ENCODE measurements around the gene IGFBP3. TPM values are rescaled to one million over a fixed set of nuclear protein-coding genes. Genes with fewer than 3 reads are reported as not detected.

The IGFBP3 gene
- total and polyA plus RNA-seq, 8 donors = 33.8 to 82.3 (median 48.9) TPM

DNA sequence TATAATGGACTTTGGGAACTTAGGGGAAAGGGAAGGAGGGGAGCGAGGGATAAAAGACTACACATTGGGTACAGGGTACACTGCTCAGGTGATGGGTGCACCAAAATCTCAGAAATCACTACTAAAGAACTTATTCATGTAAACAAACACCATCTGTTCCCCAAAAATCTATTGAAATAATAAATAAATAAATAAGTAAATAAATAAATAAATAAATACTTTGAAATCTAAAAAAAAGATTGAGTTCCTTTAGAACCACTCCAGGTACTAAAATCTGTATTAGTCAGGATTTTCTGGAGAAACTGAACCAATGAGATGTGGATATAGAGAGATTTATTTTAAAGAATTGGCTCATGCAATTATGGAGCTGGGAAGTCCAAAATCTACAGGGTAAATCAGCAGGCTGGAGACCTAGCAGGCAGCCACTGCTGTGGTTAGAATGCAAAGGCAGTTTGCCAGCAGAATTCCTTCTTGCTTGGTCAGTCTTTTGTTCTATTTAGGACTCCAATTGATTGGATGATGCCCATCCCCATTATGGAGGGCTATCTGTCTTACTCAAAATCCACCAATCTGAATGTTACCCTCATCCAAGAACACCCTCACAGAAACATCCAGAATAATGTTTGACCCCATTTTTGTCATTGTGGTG lies 23.9 kb downstream of the IGFBP3 start:
- intact Hi-C loops (cut with DNase I) = no loop called here

DNA sequence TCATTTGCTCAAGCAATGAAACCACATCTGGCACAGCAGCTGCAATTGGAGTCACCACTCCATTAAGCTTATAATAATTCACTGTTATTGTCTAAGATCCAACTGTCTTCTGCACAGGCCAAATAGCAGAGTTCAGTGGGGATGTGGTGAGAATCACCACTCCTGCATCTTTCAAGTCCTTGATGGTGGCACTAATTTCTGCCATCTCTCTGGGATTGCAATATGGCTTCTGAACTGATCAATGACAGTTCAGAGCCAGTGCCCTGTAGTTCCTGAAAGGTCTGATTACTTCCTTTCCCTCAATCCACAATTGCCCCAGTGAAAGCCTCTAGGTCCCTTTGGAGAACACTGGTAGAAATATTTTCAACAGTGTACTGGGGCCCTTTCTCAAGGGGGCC lies 26.4 kb downstream of the IGFBP3 start:
- TF ChIP-seq, protein P1, sequence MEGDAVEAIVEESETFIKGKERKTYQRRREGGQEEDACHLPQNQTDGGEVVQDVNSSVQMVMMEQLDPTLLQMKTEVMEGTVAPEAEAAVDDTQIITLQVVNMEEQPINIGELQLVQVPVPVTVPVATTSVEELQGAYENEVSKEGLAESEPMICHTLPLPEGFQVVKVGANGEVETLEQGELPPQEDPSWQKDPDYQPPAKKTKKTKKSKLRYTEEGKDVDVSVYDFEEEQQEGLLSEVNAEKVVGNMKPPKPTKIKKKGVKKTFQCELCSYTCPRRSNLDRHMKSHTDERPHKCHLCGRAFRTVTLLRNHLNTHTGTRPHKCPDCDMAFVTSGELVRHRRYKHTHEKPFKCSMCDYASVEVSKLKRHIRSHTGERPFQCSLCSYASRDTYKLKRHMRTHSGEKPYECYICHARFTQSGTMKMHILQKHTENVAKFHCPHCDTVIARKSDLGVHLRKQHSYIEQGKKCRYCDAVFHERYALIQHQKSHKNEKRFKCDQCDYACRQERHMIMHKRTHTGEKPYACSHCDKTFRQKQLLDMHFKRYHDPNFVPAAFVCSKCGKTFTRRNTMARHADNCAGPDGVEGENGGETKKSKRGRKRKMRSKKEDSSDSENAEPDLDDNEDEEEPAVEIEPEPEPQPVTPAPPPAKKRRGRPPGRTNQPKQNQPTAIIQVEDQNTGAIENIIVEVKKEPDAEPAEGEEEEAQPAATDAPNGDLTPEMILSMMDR (IDR thresholded peaks at IDR 0.05) = no peak
- Histone ChIP-seq H3K27ac (no peak overlapping the region), H3K36me3 (no peaks in the 10 kb centered on the region), H3K27me3 (peaks cover 0 to 46% of the 10 kb centered on the region in 2 donors), H3K4me1 (no peaks in the 10 kb centered on the region), H3K4me3 (no peak overlapping the region), H3K9me3 (no peaks in the 10 kb centered on the region)
- DNase-seq (no peak), ATAC-seq (no peak)
- intact Hi-C loops (cut with DNase I) = no loop called here

More for the DNA sequence above, 23.9 kb downstream of the IGFBP3 start:
- H3K27ac ChIP-seq = no peak overlapping the region
- no peak for ATAC-seq
- DNase-seq = no peak
- peaks cover 0 to 31% of the 10 kb centered on the region in 2 donors for H3K27me3 ChIP-seq
- TF ChIP-seq, protein P1 (IDR thresholded peaks at IDR 0.05) = no peak
- no peaks in the 10 kb centered on the region for H3K36me3 ChIP-seq
- H3K4me3 ChIP-seq = no peak overlapping the region
- H3K9me3 ChIP-seq = no peaks in the 10 kb centered on the region
- no peaks in the 10 kb centered on the region for H3K4me1 ChIP-seq

DNA sequence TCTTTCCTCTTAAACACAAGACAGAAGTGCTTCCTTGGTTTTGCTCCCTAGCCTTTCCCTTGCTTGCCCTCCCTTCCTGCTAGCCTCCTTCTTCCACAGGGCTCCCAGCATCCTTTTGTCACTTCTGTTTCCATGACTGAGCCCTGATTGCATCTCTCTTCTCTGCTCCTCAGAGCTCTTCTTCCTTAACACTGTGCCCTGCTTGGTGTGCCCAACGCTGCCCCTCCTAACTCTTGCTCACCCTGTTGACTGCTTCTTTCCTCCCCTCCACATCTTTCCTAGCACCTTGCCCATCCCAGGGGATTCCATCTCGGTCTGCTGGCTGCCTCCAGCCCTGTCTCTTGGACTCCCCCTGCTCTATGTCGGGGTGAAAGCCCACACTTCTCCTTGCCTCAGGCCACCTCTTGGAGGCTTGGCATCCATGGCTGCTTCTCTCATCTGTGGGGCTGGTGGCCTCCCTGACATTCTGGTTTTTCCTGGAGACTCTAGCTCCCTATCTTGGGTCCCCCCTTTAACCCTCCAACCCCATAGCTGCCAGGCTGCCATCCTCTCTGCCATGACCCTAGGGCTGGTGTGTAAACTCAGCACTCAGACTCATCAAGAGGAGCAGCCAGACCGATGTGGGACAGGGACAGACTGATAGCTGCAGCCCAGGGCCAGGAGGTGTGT lies 26.9 kb downstream of the IGFBP3 start:
- Histone ChIP-seq H3K9me3 (no peaks in the 10 kb centered on the region), H3K4me1 (no peaks in the 10 kb centered on the region), H3K4me3 (no peak overlapping the region), H3K27ac (no peak overlapping the region), H3K36me3 (no peaks in the 10 kb centered on the region), H3K27me3 (peaks cover 3 to 51% of the 10 kb centered on the region in 2 donors)
- DNase-seq (no peak), ATAC-seq (no peak)
- intact Hi-C loops (cut with DNase I) = no loop called here
- TF ChIP-seq, protein P1 (IDR thresholded peaks at IDR 0.05) = no peak

DNA sequence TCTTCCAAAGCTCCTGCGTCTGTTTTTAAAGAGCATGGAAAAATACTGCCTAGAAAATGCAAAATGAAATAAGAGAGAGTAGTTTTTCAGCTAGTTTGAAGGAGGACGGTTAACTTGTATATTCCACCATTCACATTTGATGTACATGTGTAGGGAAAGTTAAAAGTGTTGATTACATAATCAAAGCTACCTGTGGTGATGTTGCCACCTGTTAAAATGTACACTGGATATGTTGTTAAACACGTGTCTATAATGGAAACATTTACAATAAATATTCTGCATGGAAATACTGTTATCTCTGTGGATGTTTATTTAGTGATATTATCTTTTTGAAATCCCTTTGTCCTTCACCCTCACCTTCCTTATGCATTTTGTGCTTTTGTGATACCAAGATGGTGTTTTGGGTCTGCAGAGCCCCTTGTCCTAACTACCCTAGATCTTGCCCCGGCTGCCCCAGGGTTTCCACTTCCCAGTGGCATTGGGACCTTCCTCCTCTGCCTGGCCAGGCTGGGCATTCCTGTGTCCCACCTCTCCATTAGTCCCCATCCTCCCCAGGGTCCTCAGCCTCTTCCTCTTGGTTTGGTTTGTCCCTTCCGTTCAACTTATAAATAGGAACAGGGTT lies 27.6 kb downstream of the IGFBP3 start:
- H3K4me3 ChIP-seq = no peak overlapping the region
- TF ChIP-seq, protein P1 (IDR thresholded peaks at IDR 0.05) = no peak
- no peak overlapping the region for H3K27ac ChIP-seq
- no peak for DNase-seq
- intact Hi-C loops (cut with DNase I) = no loop called here
- H3K4me1 ChIP-seq = peaks cover 0 to 4% of the 10 kb centered on the region in 2 donors
- H3K27me3 ChIP-seq = peaks cover 9 to 57% of the 10 kb centered on the region in 2 donors
- H3K36me3 ChIP-seq = no peaks in the 10 kb centered on the region
- H3K9me3 ChIP-seq = no peaks in the 10 kb centered on the region
- ATAC-seq = no peak

DNA sequence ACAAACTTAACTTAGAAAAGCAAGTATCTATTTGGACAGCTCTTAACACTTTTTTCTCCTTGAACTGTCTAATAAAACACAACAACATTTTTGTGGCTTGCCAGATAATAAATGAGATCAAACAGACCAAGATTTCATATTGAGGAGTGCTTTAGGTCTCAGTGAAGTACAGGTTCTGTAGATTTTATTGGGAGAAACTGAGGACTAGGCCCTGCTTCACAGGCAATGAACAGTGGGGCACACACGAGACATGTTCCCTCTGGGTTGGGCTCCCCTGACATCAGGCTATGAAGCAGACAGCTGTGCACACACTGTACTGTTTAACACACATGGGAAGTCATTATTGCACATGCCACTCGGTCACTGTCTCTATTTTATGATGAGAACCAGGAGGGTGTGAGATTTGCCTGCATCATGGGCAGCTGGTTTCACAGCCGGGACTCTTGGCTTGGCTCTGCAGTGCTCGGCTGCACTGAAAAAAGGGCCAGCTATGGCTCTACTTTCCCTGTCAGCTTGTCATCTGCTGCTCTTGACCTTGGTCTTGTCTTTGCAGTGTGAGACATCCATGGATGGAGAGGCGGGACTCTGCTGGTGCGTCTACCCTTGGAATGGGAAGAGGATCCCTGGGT lies 28.6 kb downstream of the IGFBP3 start:
- peaks cover 18 to 67% of the 10 kb centered on the region in 2 donors for H3K27me3 ChIP-seq
- no peak overlapping the region for H3K4me3 ChIP-seq
- H3K27ac ChIP-seq = no peak overlapping the region
- H3K4me1 ChIP-seq = peaks cover 0 to 8% of the 10 kb centered on the region in 2 donors
- DNase-seq (no peak), ATAC-seq (no peak)
- TF ChIP-seq, protein P1 (IDR thresholded peaks at IDR 0.05) = no peak
- H3K36me3 ChIP-seq = no peaks in the 10 kb centered on the region
- intact Hi-C loops (cut with DNase I) = no loop called here
- H3K9me3 ChIP-seq = no peaks in the 10 kb centered on the region

Measured in left lung (tissue), 10 donors.